DMS 273 treated with DMSO at 0.1 percent for 48 hours (cell line): ENCODE results near the gene TNNT1.
"Not testable (repeated sequence)": the region's sequence is repeated elsewhere in the genome, so short reads cannot be mapped to it uniquely, and the experiment has no call there.

Source experiments
- DNase-seq: peaks from one replicate; lab custom pipeline; 2025; lab: John Stamatoyannopoulos, UW

Gene TNNT1

GRCh38 chr19:55109527-55110291 is 39.3 kb downstream of the TNNT1 start:
- DNase-seq: no peak

DNA sequence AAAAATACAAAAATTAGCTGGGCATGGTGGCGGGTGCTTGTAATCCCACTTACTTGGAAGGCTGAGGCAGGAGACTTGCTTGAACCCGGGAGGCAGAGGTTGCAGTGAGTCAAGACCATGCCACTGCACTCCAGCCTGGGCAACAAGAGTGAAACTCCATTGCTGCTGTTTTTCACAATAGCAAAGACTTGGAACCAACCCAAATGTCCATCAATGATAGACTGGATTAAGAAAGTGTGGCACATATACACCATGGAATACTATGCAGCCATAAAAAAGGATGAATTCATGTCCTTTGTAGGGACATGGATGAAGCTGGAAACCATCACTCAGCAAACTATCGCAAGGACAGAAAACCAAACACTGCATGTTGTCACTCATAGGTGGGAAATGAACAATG is 41.8 kb downstream of the TNNT1 start:
- DNase-seq: not testable (repeated sequence)

DNA sequence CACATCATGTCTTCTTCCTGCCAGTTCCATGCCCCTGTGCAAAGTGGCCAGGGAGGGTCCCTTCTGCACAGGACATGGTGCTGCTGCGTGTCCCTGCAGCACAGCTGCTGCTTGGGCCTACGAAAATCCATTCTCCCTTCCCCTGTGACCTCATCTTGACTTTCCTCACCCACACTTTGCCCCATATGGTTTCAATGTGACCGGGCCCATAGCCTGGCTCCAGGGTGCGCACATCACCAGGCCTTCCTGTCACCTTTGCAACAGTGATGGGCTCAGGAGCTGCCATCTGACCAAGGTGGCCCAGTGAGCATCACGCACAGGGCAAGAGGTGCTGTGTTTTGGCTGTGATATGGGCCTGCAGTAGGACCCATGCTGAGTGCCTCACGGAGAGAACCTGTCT is 42.4 kb downstream of the TNNT1 start:
- no peak for DNase-seq

DNA sequence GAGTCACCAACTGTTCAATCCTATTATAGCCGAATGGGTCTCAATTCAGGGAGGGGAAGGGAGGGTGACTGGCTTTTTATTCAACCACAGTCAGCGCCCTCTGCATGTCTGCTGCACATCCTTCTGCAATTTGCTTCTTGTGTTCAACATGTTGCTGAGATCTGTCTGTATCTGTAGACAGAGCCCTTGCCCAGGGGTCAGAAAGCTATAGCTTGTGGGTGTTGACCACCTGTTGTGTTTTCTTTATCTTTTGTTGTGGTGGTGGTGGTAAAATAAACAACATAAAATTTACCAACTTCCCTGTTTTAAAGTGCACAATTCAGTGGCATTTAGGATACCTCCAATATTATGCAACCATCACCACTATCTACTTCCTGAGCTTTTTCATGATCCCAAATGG is 43.8 kb downstream of the TNNT1 start:
- no peak for DNase-seq

GRCh38 chr19:55103190-55103589 is 45.8 kb downstream of the TNNT1 start:
- no peak for DNase-seq

GRCh38 chr19:55101261-55101660 is 47.7 kb downstream of the TNNT1 start:
- DNase-seq: no peak

DNA sequence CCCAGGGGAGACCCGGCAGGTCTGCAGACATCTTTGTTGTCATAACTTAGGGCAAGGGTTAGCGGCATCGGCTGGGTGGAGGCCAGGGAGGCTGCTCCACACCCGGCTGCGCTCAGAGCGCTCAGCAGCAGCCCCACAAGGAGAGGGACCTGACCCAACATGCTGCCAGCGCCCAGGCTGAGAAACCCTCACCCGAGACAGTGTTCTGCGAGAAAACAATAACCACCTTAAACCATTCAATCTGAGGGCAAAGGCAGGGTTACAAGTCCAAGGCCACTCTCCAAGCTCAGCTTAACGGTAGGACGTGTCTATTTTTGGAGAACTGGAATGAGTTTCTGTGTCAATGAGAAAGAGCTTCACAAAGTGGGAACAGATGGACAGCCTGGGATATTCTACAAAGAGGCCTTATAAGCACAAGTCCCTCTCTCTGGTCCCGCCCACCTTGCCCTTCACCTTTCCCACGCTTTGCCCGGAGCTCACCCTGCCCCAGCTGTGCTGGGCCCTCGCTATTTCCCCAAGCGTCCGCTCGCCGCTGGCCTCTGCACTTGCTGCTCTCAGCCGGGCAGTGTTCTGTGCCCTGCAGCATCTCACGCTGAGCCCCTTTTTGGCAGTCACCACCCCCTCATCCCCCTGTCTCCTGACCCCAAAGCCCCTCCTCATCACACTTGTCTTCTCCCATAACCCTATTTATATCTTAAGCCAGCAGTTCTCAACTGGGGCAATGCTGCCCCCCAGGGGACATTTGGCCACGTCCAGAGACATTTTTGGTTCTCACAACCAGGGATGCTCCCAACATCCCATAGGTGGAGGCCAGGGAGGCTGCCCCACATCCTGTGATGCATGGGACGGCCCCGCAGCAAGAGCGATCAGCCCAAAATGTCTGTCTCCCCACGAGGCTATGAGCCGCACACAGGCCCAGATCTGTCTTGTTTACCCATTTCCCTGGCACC is 49.2 kb downstream of the TNNT1 start:
- no peak for DNase-seq

DNA sequence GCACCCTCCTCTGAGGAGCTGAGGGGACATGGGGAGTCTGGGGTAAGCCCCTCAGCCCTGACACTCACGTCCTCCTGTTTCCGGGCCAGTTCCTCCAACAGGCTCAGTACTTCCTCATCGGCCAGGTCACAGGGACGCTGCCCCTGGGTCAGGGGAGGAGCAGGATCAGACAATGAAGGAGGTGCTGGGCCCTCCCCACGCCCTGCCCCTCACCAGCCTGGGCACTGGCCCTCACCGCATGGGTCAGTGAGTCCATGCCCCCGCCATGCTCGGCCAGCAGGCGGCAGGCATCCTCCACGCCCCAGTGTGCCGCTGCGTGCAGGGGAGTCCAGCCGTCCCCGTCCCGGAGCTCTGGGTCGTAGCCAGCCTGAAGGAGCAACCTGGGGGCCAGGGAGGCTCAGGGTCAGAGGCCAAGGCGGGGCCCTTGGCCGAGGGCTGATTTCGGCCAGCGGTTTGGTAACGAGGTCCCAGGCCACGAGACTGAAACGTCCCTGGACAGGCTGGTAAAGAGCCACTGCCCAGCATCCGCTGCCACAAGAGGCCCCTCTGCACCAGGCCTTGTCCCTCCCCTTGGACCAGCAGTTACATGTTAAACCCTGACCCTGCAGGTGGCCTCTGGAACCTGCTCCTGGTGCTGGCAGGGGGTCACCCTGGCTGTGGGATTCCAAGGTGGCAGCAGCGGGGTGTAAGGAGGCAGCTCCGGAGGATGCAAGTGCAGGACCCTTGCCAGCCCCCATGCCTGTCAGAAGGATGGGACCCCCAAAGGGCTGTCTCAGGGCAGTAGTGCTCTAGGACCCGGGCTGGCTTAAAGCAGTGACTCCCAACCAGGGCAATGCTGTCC is 50.1 kb downstream of the TNNT1 start:
- no peak for DNase-seq

DNA sequence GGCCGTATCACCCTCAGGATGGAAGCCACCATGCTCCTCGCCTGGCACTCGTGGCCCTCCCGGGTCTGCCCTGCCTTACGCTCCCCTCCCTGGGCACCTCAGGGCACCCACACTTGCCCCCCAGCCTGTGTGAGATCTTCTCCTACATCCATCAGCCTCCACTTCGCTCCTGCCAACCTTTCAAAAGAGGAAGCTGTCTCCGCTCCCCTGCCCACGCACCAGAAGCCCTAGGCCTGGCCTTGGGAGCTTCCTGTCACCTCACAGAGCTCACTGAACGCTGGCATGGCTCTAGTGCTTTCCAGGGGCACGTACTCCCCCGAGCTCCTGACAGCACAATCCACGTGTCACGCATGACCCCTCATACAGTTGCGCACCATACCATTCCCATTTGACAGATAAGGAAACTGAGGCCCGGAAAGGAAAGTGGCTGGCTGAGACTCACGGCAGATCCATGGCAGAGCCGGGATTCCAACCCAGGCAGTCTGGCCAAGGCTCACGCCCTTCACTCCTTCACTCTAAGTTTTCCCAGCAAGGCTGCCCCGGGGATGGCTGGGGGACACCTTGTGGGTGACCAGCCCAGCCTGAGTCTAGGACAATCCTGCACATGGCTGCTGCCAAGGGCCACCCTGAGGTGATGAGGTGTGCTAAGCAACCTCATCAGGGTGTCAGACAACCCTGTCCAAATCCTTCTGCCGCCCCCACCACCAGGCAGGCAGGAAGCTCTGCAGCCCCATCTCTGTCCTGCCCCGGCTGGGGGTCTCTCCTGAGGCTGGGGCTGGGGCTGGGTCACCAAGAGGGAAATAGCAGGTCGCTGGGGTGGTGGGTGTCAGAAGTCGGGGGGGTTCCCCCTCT is 50.9 kb downstream of the TNNT1 start:
- DNase-seq: no peak

DNA sequence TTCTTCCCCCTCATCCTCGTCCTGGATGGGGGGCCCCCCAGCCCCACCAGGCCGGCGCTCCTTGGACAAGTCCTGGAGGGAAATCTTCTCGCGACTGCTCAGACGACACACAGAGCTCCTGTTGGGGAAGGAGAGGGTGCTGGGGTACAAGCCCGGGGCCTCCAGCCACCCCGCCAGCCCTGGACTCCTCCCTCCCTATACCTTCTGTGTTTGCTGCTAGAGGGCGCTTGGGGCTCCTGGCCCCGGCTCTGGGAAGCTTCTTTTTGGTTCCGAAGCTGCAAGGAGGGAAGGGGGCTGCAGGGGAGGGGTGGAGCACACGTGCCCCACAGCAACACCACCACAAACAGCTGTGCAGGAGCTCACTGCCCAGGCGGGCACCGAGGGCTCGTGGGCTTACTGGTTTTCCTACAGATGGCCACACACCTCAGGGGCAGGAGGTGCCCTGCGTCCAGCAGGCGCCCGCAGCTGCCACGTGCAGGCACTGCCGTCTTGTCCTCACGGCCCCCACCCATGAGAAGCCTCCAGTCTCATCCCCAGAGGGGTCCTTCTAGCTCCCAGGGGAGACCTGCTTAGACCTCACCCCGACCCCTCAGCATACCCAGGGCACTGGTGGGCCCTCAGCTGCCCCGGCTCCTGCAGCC is 52.8 kb downstream of the TNNT1 start:
- DNase-seq: no peak

- DNase-seq: no peak
Measured at GRCh38 chr19:55095260-55096060, 53.5 kb downstream of the TNNT1 start.

GRCh38 chr19:55094456-55095259 is 54.3 kb downstream of the TNNT1 start:
- DNase-seq: no peak

GRCh38 chr19:55092423-55093318 is 56.3 kb downstream of the TNNT1 start:
- no peak for DNase-seq

DNA sequence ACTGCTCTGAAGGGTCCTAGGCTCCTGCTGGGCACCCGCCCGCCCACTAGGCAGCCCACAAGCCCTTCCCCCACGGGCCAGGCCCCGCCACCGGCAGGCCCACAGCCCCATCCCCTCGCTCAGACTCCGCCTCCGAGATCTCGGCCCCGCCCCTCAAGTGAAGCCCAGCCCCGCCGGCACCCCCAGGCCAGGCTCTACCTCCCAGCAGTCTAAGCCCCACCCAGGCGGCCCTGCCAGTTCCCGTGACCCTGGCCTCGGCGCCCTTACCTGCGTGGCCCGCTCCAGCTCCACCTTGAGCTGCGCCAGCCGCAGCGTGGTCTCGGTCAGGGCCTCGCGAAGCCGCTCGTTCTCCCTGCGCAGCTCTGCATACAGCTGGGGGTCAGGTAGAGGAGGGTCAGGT is 57.1 kb downstream of the TNNT1 start:
- no peak for DNase-seq

DNA sequence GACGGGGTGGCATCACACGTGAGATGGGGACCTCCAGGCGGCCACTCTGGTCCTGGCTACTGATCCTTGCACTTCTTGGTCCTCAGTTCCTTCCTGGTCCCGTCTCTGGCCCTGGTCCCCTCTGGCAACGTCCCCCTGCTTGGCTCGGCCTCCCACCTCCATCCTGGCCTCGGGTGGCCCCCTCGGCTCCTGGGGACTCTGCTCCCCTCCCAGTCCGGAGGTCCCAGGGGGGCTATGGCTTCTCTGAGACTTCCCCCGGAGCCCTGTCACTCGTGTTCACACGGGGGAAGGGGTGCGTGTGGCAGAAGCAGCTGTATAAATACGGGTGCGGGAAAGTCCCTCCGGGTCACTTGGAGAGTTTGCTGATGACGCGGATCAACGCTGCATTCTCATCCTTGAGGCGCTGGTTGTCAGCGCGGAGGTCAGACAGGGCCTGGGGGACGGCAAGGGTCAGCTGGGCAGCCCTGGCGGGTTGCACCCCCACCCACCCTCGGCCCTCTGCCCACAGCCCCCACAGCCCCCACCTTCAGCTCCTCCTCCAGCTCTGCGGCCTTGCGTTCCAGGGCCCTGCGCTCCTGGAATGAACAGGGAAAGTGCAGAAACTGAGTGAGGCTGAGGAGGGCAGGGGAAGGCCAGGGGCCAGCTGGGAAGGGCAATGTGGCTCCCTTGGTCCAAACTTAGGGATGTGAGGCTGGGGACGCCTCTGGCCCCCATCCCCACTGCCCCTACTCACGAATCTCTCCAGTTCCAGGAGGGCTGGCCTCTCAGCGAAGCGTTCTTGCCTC is 57.7 kb downstream of the TNNT1 start:
- no peak for DNase-seq

DNA sequence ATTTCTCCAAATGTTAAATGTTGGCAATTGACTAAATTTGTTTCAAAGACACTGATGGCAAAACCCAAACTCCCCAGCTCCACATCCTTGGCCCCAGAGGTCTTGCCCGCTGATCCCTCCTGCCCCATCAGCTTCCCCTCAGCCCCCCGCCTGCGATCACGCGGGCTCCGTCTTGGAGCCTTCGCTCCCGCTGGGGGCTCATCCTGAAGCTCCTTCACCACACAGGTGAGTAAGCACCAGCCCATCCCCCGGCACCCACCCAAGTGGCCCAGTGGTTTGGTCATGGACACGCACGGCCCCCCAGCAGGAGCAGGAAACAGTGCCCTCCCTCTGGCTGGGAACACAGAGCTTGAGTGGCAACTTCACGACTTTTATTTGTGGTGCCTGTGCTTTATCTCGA is 58.4 kb downstream of the TNNT1 start:
- DNase-seq: no peak

DNA sequence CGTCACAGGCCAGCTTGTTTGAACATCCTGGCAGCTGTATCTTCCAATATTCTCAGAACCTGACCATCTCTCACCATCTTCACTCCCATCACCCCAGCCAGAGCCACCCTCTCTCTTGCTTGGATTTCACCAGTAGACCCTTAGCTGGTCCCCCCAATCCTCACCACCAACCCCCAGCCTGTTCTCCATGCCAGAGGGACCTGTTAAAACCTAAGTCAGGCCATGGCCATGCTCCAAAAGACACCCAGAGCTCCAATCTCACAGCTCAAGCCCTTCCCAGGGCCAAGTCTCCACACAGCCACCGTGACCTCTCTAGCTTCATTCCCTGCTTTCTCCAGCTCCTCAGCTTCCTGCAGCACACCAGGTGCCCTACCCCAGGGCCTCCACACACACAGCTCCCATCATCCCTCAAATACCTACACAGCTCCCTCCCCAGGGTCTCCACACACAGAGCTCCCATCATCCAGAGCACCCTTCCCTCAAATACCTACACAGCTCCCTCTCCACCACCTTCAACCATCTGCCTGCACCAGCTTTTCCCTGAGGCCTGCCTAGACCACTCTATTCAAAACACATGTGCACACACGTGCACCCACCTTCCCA is 59.6 kb downstream of the TNNT1 start:
- DNase-seq: no peak
